GM12891 (cell line): ENCODE measurements around the gene PGGHG.

Source experiments
- POLR2A ChIP-seq: IDR thresholded peaks from 2 replicates; pipeline ENCODE4 v1.6.1; 2011; ENCODE audit warnings: low read depth, low read length, control low read depth
- POLR2AphosphoS5 ChIP-seq: IDR thresholded peaks from 2 replicates; pipeline ENCODE4 v1.6.1; 2011; ENCODE audit warnings: low read depth, low read length, control low read depth
- POU2F2 ChIP-seq: IDR thresholded peaks from 2 replicates; pipeline ENCODE4 v1.6.1; 2011; ENCODE audit warnings: low read depth, mild to moderate bottlenecking, control low read depth, low read length, moderate library complexity
- TAF1 ChIP-seq: IDR thresholded peaks from 2 replicates; pipeline ENCODE4 v1.6.1; 2011; ENCODE audit warnings: low read depth, low read length, control low read depth

DNA sequence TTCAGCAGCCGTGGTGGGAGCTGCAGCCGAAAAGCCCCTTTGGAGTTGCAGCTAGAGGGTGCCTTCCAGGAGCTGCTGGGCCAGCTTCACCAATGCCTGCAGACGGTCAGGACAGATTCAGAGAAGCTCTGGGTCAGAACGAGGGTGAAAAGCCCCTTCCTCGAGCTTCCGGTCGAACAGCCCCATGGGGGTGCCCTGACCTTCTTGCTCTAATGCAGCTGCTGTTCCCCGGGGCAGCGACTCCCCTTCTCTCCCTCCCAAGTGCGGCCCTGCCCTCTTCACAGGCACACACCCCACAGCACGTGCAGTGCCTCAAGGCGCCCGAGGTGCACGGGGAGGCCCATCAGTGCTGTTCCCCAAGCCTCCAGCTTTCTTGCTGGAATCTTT, 41.4 kb downstream of the PGGHG start:
- no peak for TF ChIP-seq POLR2A
- no peak for TF ChIP-seq TAF1
- TF ChIP-seq POLR2AphosphoS5: no peak
- no peak for TF ChIP-seq POU2F2
